Measurements from ENCODE around the gene KCNN4. TPM values are rescaled to one million over a fixed set of nuclear protein-coding genes. Genes with fewer than 3 reads are reported as not detected.
"Not testable (repeated sequence)": the region's sequence is repeated elsewhere in the genome, so short reads cannot be mapped to it uniquely, and the experiment has no call there.

Gene KCNN4
- polyA plus RNA-seq, 4 donors: 1.1 to 2.6 TPM; not detected in 2

DNA sequence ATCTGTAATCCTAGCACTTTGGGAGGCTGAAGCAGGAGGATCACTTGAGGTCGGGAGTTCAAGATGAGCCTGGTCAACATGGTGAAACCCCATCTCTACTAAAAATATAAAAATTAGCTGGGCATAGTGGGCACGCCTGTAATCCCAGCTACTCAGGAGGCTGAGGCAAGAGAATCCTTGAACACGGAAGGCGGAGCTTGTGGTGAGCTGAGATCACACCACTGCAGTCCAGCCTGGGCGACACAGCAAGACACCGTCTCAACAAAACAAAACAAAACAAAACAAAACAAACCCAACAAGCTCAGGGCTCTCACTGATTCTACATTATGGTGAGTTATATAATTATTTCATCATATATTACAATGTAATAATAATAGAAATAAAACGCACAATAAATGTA is 25.6 kb upstream of the KCNN4 start:
- FAIRE-seq: not testable (repeated sequence)
- 87 to 89% (median 89%) methylated on average over 7 of the region's 7 CpGs for WGBS, 3 donors

DNA sequence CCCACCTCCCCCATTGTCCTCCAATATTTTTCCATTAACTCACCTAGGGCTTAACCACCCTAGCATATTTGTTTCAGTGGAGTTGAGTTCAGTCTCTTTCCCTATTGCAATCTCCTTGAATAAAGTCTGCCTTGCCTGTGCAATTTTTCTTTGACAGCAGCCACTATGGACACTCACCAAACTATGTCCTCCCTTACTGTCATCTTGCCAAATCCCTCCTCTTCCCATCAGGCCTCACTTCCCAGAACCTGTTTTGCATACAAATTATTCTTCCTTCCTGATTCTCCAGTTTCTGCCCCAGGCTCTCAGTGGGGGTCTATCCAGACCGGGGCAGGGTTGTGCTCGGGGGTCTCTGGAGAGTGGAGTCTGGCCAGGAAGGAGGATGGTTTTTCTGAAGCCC is 23.7 kb upstream of the KCNN4 start:
- no peaks in the 10 kb centered on the region for H3K36me3 ChIP-seq (ENCODE audit: control insufficient read depth in 3 of 3, insufficient read depth in 2 of 3, low read depth in 1 of 3, low read length in 3 of 3)
- H3K9me3 ChIP-seq (ENCODE audit: control insufficient read depth in 2 of 2, insufficient read depth in 1 of 2, low read depth in 1 of 2, low read length in 1 of 2): no peaks in the 10 kb centered on the region
- H3K4me3 ChIP-seq (ENCODE audit: low read depth in 1 of 3, low read length in 3 of 3): no peak overlapping the region
- WGBS, 3 donors: 47 to 60% (median 47%) methylated on average over 2 of the region's 2 CpGs
- H3K4me1 ChIP-seq (ENCODE audit: control insufficient read depth in 3 of 3, insufficient read depth in 2 of 3, low read depth in 1 of 3, low read length in 2 of 3): no peaks in the 10 kb centered on the region
- no peak for DNase-seq
- no peak for FAIRE-seq
- H3K27me3 ChIP-seq (ENCODE audit: control insufficient read depth in 3 of 3, insufficient read depth in 3 of 3, low read length in 3 of 3): peaks cover 0 to 7% (median 0%) of the 10 kb centered on the region in 3 donors
- H3K27ac ChIP-seq (ENCODE audit: low read depth in 1 of 3, low read length in 2 of 3): no peak overlapping the region

More for the DNA sequence above, 25.6 kb upstream of the KCNN4 start:
- not testable (repeated sequence) for H3K27me3 ChIP-seq (ENCODE audit: control insufficient read depth in 3 of 3, insufficient read depth in 3 of 3, low read length in 3 of 3); H3K27ac ChIP-seq (ENCODE audit: low read depth in 1 of 3, low read length in 2 of 3); H3K4me1 ChIP-seq (ENCODE audit: control insufficient read depth in 3 of 3, insufficient read depth in 2 of 3, low read depth in 1 of 3, low read length in 2 of 3); H3K36me3 ChIP-seq (ENCODE audit: control insufficient read depth in 3 of 3, insufficient read depth in 2 of 3, low read depth in 1 of 3, low read length in 3 of 3); H3K4me3 ChIP-seq (ENCODE audit: low read depth in 1 of 3, low read length in 3 of 3); DNase-seq; H3K9me3 ChIP-seq (ENCODE audit: control insufficient read depth in 2 of 2, insufficient read depth in 1 of 2, low read depth in 1 of 2, low read length in 1 of 2)

DNA sequence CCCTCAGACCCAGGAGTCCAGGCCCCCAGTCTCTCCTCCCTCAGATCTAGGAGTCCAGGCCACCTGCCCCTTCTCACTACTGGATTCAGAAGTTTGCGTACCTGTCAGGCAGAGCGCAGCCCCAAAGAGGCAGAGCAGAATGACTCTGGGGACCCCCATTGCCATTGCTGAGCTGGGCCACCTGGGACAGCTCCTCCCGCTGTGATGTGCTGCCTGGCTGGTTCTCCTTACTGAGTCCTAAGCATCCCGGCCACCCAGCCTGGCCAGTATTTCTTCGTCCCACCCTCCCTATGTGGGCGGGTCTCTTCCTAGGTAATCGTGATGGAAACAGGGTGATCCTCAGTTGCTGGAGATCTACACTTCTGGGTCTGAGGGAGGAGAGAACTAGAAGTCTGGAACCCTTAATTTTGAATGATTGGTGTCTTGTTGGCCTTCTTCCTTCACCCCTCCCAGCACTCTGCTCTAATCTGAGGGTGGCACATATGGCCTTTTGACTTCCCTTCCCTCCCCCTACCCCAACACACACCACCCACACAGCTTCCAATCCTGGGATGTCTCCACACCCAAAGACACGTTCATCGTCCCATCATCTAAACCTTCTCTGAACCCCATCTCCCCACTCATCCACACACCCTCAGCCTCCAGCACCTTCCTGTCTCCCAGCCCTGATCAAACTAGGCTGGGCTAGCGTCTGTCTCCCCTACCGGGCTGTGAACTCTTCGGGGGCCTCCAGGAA is 21.6 kb upstream of the KCNN4 start, which contains the start of gene LYPD5:
TSS of gene LYPD5 (minus strand) at position 232 of the 736 bp plus-strand sequence. CDS start at position 165, 67 bp downstream.
- Histone ChIP-seq H3K4me3 (ENCODE audit: low read depth in 1 of 3, low read length in 3 of 3) (no peak within 1 kb of the TSS), H3K36me3 (ENCODE audit: control insufficient read depth in 3 of 3, insufficient read depth in 2 of 3, low read depth in 1 of 3, low read length in 3 of 3) (no peaks in the 10 kb centered on the region)

DNA sequence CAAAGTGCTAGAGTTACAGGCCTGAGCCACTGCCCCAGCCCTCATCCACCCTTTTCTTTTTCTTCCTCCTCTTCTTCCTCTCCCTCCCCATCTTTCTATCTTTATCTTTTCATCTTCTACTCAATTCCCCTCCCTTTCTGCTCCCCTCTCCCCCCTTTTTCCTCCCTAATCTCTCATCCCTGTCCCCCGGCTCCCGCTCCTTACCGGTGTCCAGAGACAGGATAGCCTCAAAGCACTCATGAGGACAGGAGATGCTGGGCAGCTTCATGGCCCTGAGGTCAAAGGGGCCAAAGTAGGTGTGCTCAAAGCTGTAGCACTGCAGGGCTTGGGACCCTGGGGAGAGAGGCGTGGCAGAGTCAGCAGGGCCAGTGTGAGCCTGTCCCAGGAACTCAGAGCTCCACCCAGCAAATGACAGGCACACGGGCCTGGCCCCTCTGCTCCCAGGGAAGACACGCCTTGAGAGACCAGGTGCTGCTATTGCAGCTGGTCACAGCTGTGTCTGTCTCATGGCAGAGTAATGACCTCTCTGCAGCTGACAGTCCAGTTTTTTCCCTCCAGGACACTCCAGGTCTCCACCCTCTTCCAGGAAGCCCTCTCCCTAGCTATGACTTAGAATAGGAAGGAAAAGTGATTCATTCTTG is 18.8 kb upstream of the KCNN4 start:
- FAIRE-seq (no peak), DNase-seq (peak; percentile 34 to 47)
- H3K4me3 ChIP-seq (ENCODE audit: low read depth in 1 of 3, low read length in 3 of 3): no peak overlapping the region
- peaks cover 0 to 7% of the 10 kb centered on the region in 2 donors for H3K9me3 ChIP-seq (ENCODE audit: control insufficient read depth in 2 of 2, insufficient read depth in 1 of 2, low read depth in 1 of 2, low read length in 1 of 2)
- no peaks in the 10 kb centered on the region for H3K36me3 ChIP-seq (ENCODE audit: control insufficient read depth in 3 of 3, insufficient read depth in 2 of 3, low read depth in 1 of 3, low read length in 3 of 3)
- WGBS, 3 donors: 47 to 57% (median 53%) methylated on average over 6 of the region's 6 CpGs
- peaks cover 0 to 22% (median 0%) of the 10 kb centered on the region in 3 donors for H3K27me3 ChIP-seq (ENCODE audit: control insufficient read depth in 3 of 3, insufficient read depth in 3 of 3, low read length in 3 of 3)
- H3K4me1 ChIP-seq (ENCODE audit: control insufficient read depth in 3 of 3, insufficient read depth in 2 of 3, low read depth in 1 of 3, low read length in 2 of 3): peaks cover 0 to 2% (median 0%) of the 10 kb centered on the region in 3 donors
- no peak overlapping the region for H3K27ac ChIP-seq (ENCODE audit: low read depth in 1 of 3, low read length in 2 of 3)

More for the DNA sequence above, 21.6 kb upstream of the KCNN4 start, which contains the start of gene LYPD5:
- H3K27me3 ChIP-seq (ENCODE audit: control insufficient read depth in 3 of 3, insufficient read depth in 3 of 3, low read length in 3 of 3): peaks cover 0 to 19% (median 0%) of the 10 kb centered on the region in 3 donors
- WGBS, 3 donors: 50 to 63% (median 61%) methylated on average over 12 of the region's 12 CpGs
- DNase-seq: no peak
- H3K4me1 ChIP-seq (ENCODE audit: control insufficient read depth in 3 of 3, insufficient read depth in 2 of 3, low read depth in 1 of 3, low read length in 2 of 3): peaks cover 0 to 2% (median 0%) of the 10 kb centered on the region in 3 donors
- H3K27ac ChIP-seq (ENCODE audit: low read depth in 1 of 3, low read length in 2 of 3): no peak within 1 kb of the TSS
- no peaks in the 10 kb centered on the region for H3K9me3 ChIP-seq (ENCODE audit: control insufficient read depth in 2 of 2, insufficient read depth in 1 of 2, low read depth in 1 of 2, low read length in 1 of 2)
- no peak for FAIRE-seq

DNA sequence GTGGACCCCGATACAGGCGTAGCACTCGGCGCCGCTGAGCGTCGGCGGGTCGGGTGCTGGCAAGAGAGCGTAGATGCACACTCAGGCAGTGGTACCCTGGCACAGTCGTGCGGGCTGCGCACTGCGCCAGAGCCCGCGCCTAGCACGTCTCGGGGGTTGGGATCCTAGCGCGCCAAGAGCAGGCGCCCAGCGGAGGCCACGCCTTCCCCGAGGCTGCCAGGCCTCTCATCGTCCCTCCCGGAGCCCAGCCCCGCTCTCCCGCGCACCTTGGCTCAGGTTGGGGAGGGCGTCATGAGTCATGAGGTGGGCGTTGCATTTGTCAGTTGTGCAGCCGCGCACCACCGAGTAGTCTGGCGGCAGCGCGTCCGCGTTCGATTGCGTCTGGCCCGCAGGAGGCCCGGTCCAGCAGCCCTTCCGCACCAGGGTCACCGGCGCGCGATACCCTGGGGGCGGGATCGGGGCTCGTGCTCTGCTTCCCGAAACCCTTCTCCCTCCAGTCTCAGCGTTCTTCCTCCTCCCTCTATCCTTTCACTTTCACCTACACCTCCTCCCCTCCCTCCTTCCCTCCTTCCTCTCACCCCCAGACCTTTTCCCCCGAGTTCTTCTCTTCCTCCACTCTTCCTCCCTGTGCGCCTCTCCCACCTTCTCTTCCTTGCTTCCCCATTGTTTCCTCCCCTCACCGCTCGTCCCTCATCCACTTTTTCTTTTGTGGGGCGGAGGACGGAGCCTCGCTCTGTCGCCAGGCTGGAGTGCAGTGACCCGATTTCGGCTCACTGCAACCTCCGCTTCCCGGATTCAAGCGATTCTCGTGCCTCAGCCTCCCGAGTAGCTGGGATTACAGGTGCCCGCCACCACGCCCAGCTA is 18.0 kb upstream of the KCNN4 start:
- Histone ChIP-seq H3K27me3 (ENCODE audit: control insufficient read depth in 3 of 3, insufficient read depth in 3 of 3, low read length in 3 of 3) (peaks cover 0 to 22% (median 0%) of the 10 kb centered on the region in 3 donors), H3K4me3 (ENCODE audit: low read depth in 1 of 3, low read length in 3 of 3) (peak overlapping the region; percentile 37 to 52 (median 45)), H3K36me3 (ENCODE audit: control insufficient read depth in 3 of 3, insufficient read depth in 2 of 3, low read depth in 1 of 3, low read length in 3 of 3) (no peaks in the 10 kb centered on the region), H3K9me3 (ENCODE audit: control insufficient read depth in 2 of 2, insufficient read depth in 1 of 2, low read depth in 1 of 2, low read length in 1 of 2) (peaks cover 0 to 7% of the 10 kb centered on the region in 2 donors), H3K27ac (ENCODE audit: low read depth in 1 of 3, low read length in 2 of 3) (no peak overlapping the region), H3K4me1 (ENCODE audit: control insufficient read depth in 3 of 3, insufficient read depth in 2 of 3, low read depth in 1 of 3, low read length in 2 of 3) (peaks cover 0 to 2% (median 0%) of the 10 kb centered on the region in 3 donors)
- WGBS, 3 donors: 13 to 18% (median 16%) methylated on average over 67 to 70 of the region's 70 CpGs
- FAIRE-seq (no peak), DNase-seq (peak; percentile 66 to 85)

DNA sequence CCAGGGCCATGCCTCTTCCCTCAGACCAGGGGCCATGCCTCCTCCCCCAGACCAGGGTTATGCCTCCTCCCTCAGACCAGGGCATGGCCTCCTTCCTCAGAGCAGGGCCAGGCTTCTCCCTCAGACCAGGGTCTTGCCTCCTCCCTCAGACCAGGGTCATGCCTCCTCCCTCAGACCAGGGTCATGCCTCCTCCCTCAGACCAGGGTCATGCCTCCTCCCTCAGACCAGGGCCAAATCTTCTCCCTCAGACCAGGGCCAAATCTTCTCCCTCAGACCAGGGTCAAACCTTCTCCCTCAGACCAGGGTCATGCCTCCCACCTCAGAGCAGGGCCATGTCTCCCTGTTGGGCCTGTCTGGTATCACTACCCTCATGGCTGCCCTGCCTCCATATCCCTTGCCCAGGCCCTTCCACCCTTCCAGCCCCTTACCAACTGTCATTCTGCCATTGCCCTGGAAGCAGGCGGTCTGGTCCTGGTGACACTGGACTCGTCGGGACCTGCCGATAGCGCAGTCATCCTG is 17.3 kb upstream of the KCNN4 start:
- no peak overlapping the region for H3K27ac ChIP-seq (ENCODE audit: low read depth in 1 of 3, low read length in 2 of 3)
- DNase-seq (no peak), FAIRE-seq (no peak)
- 30 to 43% (median 36%) methylated on average over 5 of the region's 5 CpGs for WGBS, 3 donors
- H3K27me3 ChIP-seq (ENCODE audit: control insufficient read depth in 3 of 3, insufficient read depth in 3 of 3, low read length in 3 of 3): peaks cover 0 to 20% (median under 1%) of the 10 kb centered on the region in 3 donors
- H3K36me3 ChIP-seq (ENCODE audit: control insufficient read depth in 3 of 3, insufficient read depth in 2 of 3, low read depth in 1 of 3, low read length in 3 of 3): no peaks in the 10 kb centered on the region
- peaks cover 0 to 2% (median 0%) of the 10 kb centered on the region in 3 donors for H3K4me1 ChIP-seq (ENCODE audit: control insufficient read depth in 3 of 3, insufficient read depth in 2 of 3, low read depth in 1 of 3, low read length in 2 of 3)
- peak overlapping the region in 2 of 3 donors; percentile 45 to 52 for H3K4me3 ChIP-seq (ENCODE audit: low read depth in 1 of 3, low read length in 3 of 3)
- peaks cover 0 to 7% of the 10 kb centered on the region in 2 donors for H3K9me3 ChIP-seq (ENCODE audit: control insufficient read depth in 2 of 2, insufficient read depth in 1 of 2, low read depth in 1 of 2, low read length in 1 of 2)

DNA sequence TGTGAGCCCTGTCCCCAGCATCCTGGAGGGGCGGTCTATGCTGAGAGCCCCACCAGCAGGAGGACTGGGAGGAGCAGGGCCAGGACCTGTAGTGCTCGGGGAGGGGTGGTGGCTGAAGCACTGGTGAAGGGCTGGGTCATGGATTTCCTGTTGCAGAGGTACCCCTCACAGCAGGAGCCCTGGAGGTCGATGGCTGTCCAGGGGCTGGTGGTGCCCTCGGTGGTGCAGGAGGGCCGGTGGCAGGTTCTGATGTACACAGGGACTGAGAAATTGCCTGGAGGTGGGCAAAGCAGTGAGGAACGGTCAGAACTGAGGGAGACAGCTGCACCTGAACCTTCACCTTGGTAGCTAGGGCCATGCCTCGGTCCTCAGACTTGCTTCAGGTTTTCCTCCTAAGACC is 16.8 kb upstream of the KCNN4 start:
- Histone ChIP-seq H3K4me1 (ENCODE audit: control insufficient read depth in 3 of 3, insufficient read depth in 2 of 3, low read depth in 1 of 3, low read length in 2 of 3) (peaks cover 0 to 2% (median 0%) of the 10 kb centered on the region in 3 donors), H3K4me3 (ENCODE audit: low read depth in 1 of 3, low read length in 3 of 3) (no peak overlapping the region), H3K27me3 (ENCODE audit: control insufficient read depth in 3 of 3, insufficient read depth in 3 of 3, low read length in 3 of 3) (peaks cover 0 to 18% (median 3%) of the 10 kb centered on the region in 3 donors), H3K9me3 (ENCODE audit: control insufficient read depth in 2 of 2, insufficient read depth in 1 of 2, low read depth in 1 of 2, low read length in 1 of 2) (peaks cover 0 to 7% of the 10 kb centered on the region in 2 donors), H3K27ac (ENCODE audit: low read depth in 1 of 3, low read length in 2 of 3) (no peak overlapping the region), H3K36me3 (ENCODE audit: control insufficient read depth in 3 of 3, insufficient read depth in 2 of 3, low read depth in 1 of 3, low read length in 3 of 3) (no peaks in the 10 kb centered on the region)
- FAIRE-seq (no peak), DNase-seq (no peak)
- WGBS, 3 donors: 85 to 92% (median 92%) methylated on average over 7 of the region's 7 CpGs

DNA sequence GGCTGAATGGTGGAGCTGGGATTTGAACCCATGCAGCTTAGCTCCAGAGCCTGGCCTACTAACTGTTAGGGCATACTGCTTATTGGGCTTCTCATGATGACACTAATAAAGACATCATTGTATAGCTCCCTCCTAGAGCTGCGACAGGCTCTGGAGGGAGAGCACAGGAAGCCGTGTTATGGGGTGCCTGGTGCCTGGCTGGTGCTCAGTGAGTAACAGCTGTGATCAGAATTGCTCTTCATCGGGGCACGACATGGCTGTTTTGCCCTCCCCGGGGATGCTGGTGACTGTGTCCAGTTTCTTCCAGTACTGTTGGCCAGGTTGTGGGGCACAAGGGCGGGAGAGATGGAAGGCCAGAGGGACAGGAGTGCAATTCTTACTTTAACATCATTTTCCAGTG is 16.3 kb upstream of the KCNN4 start:
- 50 to 80% (median 55%) methylated on average over 6 of the region's 6 CpGs for WGBS, 3 donors
- Histone ChIP-seq H3K36me3 (ENCODE audit: control insufficient read depth in 3 of 3, insufficient read depth in 2 of 3, low read depth in 1 of 3, low read length in 3 of 3) (no peaks in the 10 kb centered on the region), H3K4me1 (ENCODE audit: control insufficient read depth in 3 of 3, insufficient read depth in 2 of 3, low read depth in 1 of 3, low read length in 2 of 3) (peaks cover 0 to 2% (median 0%) of the 10 kb centered on the region in 3 donors), H3K27ac (ENCODE audit: low read depth in 1 of 3, low read length in 2 of 3) (no peak overlapping the region), H3K4me3 (ENCODE audit: low read depth in 1 of 3, low read length in 3 of 3) (no peak overlapping the region), H3K27me3 (ENCODE audit: control insufficient read depth in 3 of 3, insufficient read depth in 3 of 3, low read length in 3 of 3) (peaks cover 0 to 18% (median 3%) of the 10 kb centered on the region in 3 donors), H3K9me3 (ENCODE audit: control insufficient read depth in 2 of 2, insufficient read depth in 1 of 2, low read depth in 1 of 2, low read length in 1 of 2) (peaks cover 0 to 7% of the 10 kb centered on the region in 2 donors)
- FAIRE-seq (no peak), DNase-seq (no peak)
